GM10266 (cell line): ENCODE measurements around the gene TBXAS1.

Experiments used
- DNase-seq: peaks from one replicate; pipeline ENCODE4 v3.0.0; 2012; ENCODE audit errors: extremely low spot score
- CTCF ChIP-seq: IDR thresholded peaks from 2 replicates; pipeline ENCODE4 v1.5.1; 2012; ENCODE audit warnings: mild to moderate bottlenecking, low read depth; ENCODE audit not compliant: control insufficient read depth, insufficient read depth; ENCODE audit errors: missing control alignments

Gene TBXAS1

DNA sequence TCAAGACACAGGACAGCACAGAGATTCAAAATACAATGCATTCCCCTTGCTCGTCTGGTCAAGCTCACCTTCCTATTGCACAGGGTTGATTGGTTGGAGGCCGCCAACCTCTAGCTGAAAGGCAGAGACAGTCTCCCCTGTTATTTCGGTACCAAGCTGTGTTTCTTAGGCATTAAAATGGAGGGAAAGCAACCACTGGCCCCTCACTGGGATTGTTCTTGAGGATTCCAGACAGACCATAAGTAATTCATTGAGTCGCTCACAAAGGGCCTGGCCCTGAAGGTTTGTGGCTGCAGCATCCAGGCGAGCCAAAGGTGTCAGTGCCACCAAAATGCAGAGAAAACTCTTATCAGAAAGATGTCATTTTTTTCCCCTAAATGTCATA lies 152.4 kb downstream of the TBXAS1 start:
- no peak for TF ChIP-seq CTCF
- DNase-seq = no peak

DNA sequence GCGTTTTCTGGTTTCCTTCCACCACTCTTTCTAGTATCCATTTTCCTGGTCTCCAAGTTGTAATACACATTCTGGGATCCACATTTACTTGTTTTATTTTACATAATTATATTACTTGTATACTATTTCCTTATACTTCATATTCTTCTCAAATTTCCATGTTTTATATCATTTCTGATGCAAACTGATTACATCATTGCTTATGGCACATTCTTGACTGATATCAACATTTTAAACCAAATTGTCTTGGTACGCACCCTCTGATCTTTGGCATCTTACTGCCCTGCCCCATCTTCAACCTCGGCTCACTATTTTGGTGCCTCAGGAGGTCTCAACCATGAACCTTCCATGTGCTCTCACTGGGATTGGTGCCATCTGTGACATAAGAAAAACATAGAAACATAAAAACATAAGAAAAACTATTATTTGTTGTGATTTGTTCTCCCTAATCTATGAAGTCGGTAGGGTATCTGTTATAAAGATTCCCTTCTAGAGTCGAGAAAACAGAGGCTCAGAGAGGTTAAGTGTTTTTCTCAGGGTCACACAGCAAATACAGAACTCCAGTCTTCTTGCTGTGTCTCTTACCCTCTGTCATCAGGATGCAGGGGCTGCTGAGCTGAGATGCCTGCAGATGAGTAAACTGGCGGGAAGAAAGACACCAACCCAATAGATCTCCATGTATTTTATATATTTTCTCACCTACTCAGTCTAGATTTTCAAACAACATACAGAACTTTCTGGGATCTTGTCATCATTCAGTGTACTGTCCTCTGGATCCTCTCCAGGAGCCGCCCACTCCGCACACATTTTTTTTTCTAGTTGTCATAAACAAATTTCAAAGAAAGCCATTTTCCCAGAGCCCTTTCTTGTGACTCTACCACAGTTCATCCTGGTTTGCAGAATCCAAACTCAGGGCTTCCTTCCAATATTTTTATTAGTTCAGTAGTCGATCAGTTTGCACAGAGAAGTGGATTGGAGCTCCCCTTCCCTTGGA lies 154.2 kb downstream of the TBXAS1 start:
- no peak for DNase-seq
- TF ChIP-seq CTCF = no peak

DNA sequence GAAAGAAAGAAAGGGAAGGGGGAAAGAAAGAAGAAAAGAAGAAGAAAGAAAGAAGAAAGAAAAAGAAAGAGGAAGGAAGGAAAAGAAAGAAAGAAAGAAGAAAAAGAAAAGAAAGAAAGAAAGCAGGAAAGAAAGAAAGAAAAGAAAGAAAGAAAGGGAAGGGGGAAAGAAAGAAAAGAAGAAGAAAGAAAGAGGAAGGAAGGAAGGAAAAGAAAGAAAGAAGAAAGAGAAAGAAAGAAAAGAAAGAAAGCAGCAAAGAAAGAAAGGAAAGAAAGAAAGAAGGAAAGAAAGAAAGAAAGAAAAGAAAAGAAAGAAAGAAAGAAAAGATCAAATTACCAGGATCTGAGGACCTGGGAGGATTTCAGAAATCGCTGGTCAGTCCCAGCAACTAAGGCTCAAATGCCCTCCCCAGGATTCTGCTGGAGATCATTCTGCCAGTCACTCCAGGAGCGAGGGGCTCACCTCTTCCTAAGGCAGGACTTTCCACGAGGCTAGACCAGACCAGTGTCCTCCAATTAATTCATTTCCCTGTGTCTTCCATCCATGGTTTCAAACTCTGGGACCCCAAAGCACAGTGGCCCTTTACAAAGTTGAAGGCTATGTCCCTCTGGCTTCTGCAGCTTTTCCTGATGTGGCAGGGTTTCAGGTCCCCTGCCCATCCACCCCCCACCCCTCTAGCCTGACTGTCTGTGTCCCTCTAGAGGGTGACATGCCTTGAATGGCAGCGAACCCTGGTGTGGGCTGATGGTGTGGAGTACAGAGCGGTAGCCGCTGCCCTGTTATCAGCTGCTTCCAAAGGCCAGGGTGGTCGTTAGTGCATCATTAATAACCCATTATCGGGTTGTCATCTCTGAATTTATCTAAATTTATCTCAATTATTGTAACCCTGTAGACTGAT lies 155.8 kb downstream of the TBXAS1 start:
- DNase-seq = no peak

GRCh38 chr7:139985811-139986210 lies 156.7 kb downstream of the TBXAS1 start:
- DNase-seq = no peak
- no peak for TF ChIP-seq CTCF

More for the DNA sequence above, 155.8 kb downstream of the TBXAS1 start:
- no peak for TF ChIP-seq CTCF

GRCh38 chr7:139987691-139988516 lies 158.8 kb downstream of the TBXAS1 start:
- no peak for DNase-seq
- no peak for TF ChIP-seq CTCF

- TF ChIP-seq CTCF = no peak
- DNase-seq = no peak
These were observed 160.5 kb downstream of the TBXAS1 start for GRCh38 chr7:139989366-139990141.
